ENCODE measurements around the gene SCAMP3. TPM values are rescaled to one million over a fixed set of nuclear protein-coding genes. Genes with fewer than 3 reads are reported as not detected.

SCAMP3 gene
- total RNA-seq, 1 donor from 2014 or later: 65.8 TPM

DNA sequence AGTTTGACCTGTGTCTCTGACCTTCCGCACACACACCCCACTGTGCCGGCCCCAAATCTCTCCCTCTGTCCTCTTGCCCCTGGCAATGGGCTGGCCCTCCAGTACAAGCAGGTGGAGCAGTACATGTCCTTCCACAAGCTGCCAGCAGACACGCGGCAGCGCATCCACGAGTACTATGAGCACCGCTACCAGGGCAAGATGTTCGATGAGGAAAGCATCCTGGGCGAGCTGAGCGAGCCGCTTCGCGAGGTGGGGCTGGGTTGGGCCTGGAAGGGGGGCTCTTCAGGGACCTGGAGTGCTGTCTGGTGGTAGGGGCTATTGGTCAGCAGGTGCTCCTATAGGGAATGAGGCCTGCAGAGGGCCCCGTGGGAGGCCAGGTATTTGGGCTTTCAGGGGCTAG lies 22.9 kb upstream of the SCAMP3 start:
- Mint-ChIP-seq H3K9me3 (ENCODE audit: unreplicated experiment) (peaks cover 9% of the 10 kb centered on the region), H3K4me3 (ENCODE audit: unreplicated experiment) (peak overlapping the region; percentile 30), H3K27me3 (ENCODE audit: unreplicated experiment) (peaks cover 2% of the 10 kb centered on the region)

DNA sequence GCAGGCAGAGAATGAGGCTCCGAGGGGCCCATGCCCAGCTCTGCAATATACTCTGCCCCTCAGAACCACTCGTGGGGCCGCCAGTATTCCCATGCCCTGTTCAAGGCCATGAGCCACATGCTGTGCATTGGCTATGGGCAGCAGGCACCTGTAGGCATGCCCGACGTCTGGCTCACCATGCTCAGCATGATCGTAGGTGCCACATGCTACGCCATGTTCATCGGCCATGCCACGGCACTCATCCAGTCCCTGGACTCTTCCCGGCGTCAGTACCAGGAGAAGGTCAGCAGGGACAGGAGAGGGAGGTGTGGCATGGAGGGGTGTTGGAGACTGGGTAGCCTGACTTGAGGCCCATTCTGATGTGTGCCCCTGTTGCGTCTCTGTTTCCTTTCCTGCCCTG lies 22.3 kb upstream of the SCAMP3 start:
- Mint-ChIP-seq H3K27ac (ENCODE audit: unreplicated experiment) (no peak overlapping the region), H3K36me3 (ENCODE audit: unreplicated experiment) (peaks cover 12% of the 10 kb centered on the region), H3K9me3 (ENCODE audit: unreplicated experiment) (peaks cover 10% of the 10 kb centered on the region), H3K27me3 (ENCODE audit: unreplicated experiment) (peaks cover 2% of the 10 kb centered on the region), H3K4me3 (ENCODE audit: unreplicated experiment) (no peak overlapping the region), H3K4me1 (ENCODE audit: low read depth, unreplicated experiment) (peaks cover 2% of the 10 kb centered on the region)
- DNase-seq: no peak
- no peak for TF ChIP-seq CTCF (IDR thresholded peaks at IDR 0.05; ENCODE audit: partially characterized antibody, unreplicated experiment)

More for the DNA sequence above, 22.9 kb upstream of the SCAMP3 start:
- Mint-ChIP-seq H3K27ac (ENCODE audit: unreplicated experiment) (no peak overlapping the region), H3K36me3 (ENCODE audit: unreplicated experiment) (peaks cover 12% of the 10 kb centered on the region), H3K4me1 (ENCODE audit: low read depth, unreplicated experiment) (no peaks in the 10 kb centered on the region)
- no peak for TF ChIP-seq CTCF (IDR thresholded peaks at IDR 0.05; ENCODE audit: partially characterized antibody, unreplicated experiment)
- DNase-seq: no peak

DNA sequence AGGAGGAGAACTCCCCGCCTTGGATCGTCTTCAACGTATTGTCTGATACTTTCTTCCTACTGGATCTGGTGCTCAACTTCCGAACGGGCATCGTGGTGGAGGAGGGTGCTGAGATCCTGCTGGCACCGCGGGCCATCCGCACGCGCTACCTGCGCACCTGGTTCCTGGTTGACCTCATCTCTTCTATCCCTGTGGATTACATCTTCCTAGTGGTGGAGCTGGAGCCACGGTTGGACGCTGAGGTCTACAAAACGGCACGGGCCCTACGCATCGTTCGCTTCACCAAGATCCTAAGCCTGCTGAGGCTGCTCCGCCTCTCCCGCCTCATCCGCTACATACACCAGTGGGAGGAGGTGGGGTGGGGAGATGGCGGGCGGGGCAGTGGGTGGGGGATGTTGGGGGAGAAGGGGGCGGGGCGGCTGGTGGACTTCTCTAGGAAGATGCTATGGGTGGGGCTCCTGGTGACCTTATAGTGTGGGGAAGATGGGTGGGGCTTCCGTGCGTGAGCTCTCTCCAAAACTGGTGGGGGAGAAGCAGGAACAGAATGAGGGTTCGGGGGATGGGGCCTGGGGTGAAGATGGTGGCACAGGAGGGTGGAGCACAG lies 20.4 kb upstream of the SCAMP3 start:
- Mint-ChIP-seq H3K27me3 (ENCODE audit: unreplicated experiment) (peaks cover 5% of the 10 kb centered on the region), H3K9me3 (ENCODE audit: unreplicated experiment) (peaks cover 5% of the 10 kb centered on the region), H3K27ac (ENCODE audit: unreplicated experiment) (no peak overlapping the region), H3K36me3 (ENCODE audit: unreplicated experiment) (peaks cover 4% of the 10 kb centered on the region), H3K4me1 (ENCODE audit: low read depth, unreplicated experiment) (peaks cover 13% of the 10 kb centered on the region), H3K4me3 (ENCODE audit: unreplicated experiment) (no peak overlapping the region)
- no peak for TF ChIP-seq CTCF (IDR thresholded peaks at IDR 0.05; ENCODE audit: partially characterized antibody, unreplicated experiment)
- no peak for DNase-seq

GRCh38 chr1:155279268-155279667 lies 17.1 kb upstream of the SCAMP3 start:
- Mint-ChIP-seq H3K9me3 (ENCODE audit: unreplicated experiment) (peaks cover 9% of the 10 kb centered on the region), H3K36me3 (ENCODE audit: unreplicated experiment) (no peaks in the 10 kb centered on the region), H3K4me3 (ENCODE audit: unreplicated experiment) (peak overlapping the region; percentile 74), H3K27ac (ENCODE audit: unreplicated experiment) (peak overlapping the region; percentile 45), H3K4me1 (ENCODE audit: low read depth, unreplicated experiment) (peaks cover 13% of the 10 kb centered on the region), H3K27me3 (ENCODE audit: unreplicated experiment) (peaks cover 3% of the 10 kb centered on the region)
- DNase-seq: no peak
- TF ChIP-seq CTCF (IDR thresholded peaks at IDR 0.05; ENCODE audit: partially characterized antibody, unreplicated experiment): no peak

DNA sequence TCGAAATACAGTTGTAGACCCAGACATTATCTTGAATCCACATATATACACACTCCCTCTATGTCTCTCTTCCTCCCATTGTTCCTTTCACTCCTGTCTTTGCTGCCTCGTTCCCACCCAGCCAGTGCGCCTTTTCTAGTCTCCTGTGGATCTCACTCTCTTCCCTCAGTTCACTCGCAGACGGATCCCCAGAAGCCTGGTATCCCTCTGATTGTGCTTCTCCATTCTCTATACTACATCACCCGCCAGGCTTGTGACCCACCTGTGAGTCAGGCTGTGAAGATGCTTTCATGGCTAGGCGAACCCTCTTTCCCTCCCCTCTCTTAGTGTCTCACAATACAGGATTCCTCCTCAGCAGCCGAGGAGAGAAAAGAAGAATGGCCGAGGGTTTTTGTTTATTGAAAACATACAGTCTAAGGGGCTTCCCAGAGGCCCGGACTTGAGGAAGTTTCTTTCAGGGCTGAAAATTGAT lies 16.6 kb upstream of the SCAMP3 start:
- H3K36me3 Mint-ChIP-seq (ENCODE audit: unreplicated experiment): no peaks in the 10 kb centered on the region
- peaks cover 9% of the 10 kb centered on the region for H3K9me3 Mint-ChIP-seq (ENCODE audit: unreplicated experiment)
- H3K27me3 Mint-ChIP-seq (ENCODE audit: unreplicated experiment): peaks cover 3% of the 10 kb centered on the region
- H3K4me3 Mint-ChIP-seq (ENCODE audit: unreplicated experiment): peak overlapping the region; percentile 81
- peak; percentile 4 for TF ChIP-seq CTCF (IDR thresholded peaks at IDR 0.05; ENCODE audit: partially characterized antibody, unreplicated experiment)
- H3K27ac Mint-ChIP-seq (ENCODE audit: unreplicated experiment): peak overlapping the region; percentile 14
- no peak for DNase-seq
- peaks cover 13% of the 10 kb centered on the region for H3K4me1 Mint-ChIP-seq (ENCODE audit: low read depth, unreplicated experiment)
